Measurements from ENCODE around the gene KDM3B.
A peak's percentile ranks its signal among the peaks of the same experiment; 100 is the strongest.
"Not testable (repeated sequence)": the region's sequence is repeated elsewhere in the genome, so short reads cannot be mapped to it uniquely, and the experiment has no call there.

The KDM3B gene

GRCh38 chr5:138402640-138403039, 50.2 kb downstream of the KDM3B start:
- Histone ChIP-seq H3K9ac (no peak overlapping the region), H2AFZ (ENCODE audit: low read depth) (no peak overlapping the region), H3K36me3 (ENCODE audit: insufficient read depth) (no peaks in the 10 kb centered on the region; the same call in 1 of the 2 replicates)

GRCh38 chr5:138408023-138408422, 55.5 kb downstream of the KDM3B start:
- Histone ChIP-seq H2AFZ (ENCODE audit: low read depth) (no peak overlapping the region), H3K9ac (no peak overlapping the region), H4K20me1 (ENCODE audit: insufficient read depth) (no peaks in the 10 kb centered on the region), H3K27me3 (ENCODE audit: insufficient read depth, low read depth) (no peaks in the 10 kb centered on the region), H3K27ac (no peak overlapping the region), H3K4me2 (no peak overlapping the region), H3K4me3 (IDR thresholded peaks at IDR 0.05; ENCODE audit: insufficient read depth, low read depth, low read length) (no peak overlapping the region), H3K4me1 (ENCODE audit: low read depth, poor library complexity, severe bottlenecking) (peaks cover 17% of the 10 kb centered on the region), H3K79me2 (ENCODE audit: insufficient read depth, low read depth) (no peaks in the 10 kb centered on the region), H3K36me3 (ENCODE audit: insufficient read depth) (no peaks in the 10 kb centered on the region)
- TF ChIP-seq CTCF (conservative IDR thresholded peaks at IDR 0.05; ENCODE audit: low read depth, low read length) = no peak

More at GRCh38 chr5:138402640-138403039, 50.2 kb downstream of the KDM3B start:
- Histone ChIP-seq H3K27ac (peak overlapping the region; percentile 68), H3K27me3 (ENCODE audit: insufficient read depth, low read depth) (no peaks in the 10 kb centered on the region), H3K4me2 (peak overlapping the region; percentile 84), H3K79me2 (ENCODE audit: insufficient read depth, low read depth) (no peaks in the 10 kb centered on the region), H3K4me1 (ENCODE audit: low read depth, poor library complexity, severe bottlenecking) (peaks cover 28% of the 10 kb centered on the region), H3K4me3 (IDR thresholded peaks at IDR 0.05; ENCODE audit: insufficient read depth, low read depth, low read length) (no peak overlapping the region), H4K20me1 (ENCODE audit: insufficient read depth) (no peaks in the 10 kb centered on the region; the same call in 1 of the 2 replicates)
- no peak for TF ChIP-seq CTCF (conservative IDR thresholded peaks at IDR 0.05; ENCODE audit: low read depth, low read length)

GRCh38 chr5:138410996-138411640, 58.6 kb downstream of the KDM3B start:
- H2AFZ ChIP-seq (ENCODE audit: low read depth); H3K9ac ChIP-seq; H3K27ac ChIP-seq; H3K27me3 ChIP-seq (ENCODE audit: insufficient read depth, low read depth); H4K20me1 ChIP-seq (ENCODE audit: insufficient read depth); H3K4me1 ChIP-seq (ENCODE audit: low read depth, poor library complexity, severe bottlenecking); H3K79me2 ChIP-seq (ENCODE audit: insufficient read depth, low read depth); H3K4me3 ChIP-seq (IDR thresholded peaks at IDR 0.05; ENCODE audit: insufficient read depth, low read depth, low read length); H3K4me2 ChIP-seq; H3K36me3 ChIP-seq (ENCODE audit: insufficient read depth): not testable (repeated sequence)
- TF ChIP-seq CTCF (conservative IDR thresholded peaks at IDR 0.05; ENCODE audit: low read depth, low read length) = peak; percentile 32; the same call in 1 of the 2 replicates

- Histone ChIP-seq H3K4me2 (no peak overlapping the region), H3K36me3 (ENCODE audit: insufficient read depth) (peaks cover 12% of the 10 kb centered on the region), H3K4me3 (IDR thresholded peaks at IDR 0.05; ENCODE audit: insufficient read depth, low read depth, low read length) (no peak overlapping the region), H3K27me3 (ENCODE audit: insufficient read depth, low read depth) (no peaks in the 10 kb centered on the region), H2AFZ (ENCODE audit: low read depth) (no peak overlapping the region), H3K9ac (no peak overlapping the region), H3K79me2 (ENCODE audit: insufficient read depth, low read depth) (no peaks in the 10 kb centered on the region), H3K27ac (no peak overlapping the region), H4K20me1 (ENCODE audit: insufficient read depth) (no peaks in the 10 kb centered on the region), H3K4me1 (ENCODE audit: low read depth, poor library complexity, severe bottlenecking) (peaks cover 6% of the 10 kb centered on the region)
- TF ChIP-seq CTCF (conservative IDR thresholded peaks at IDR 0.05; ENCODE audit: low read depth, low read length) = no peak
These were observed 66.0 kb downstream of the KDM3B start for GRCh38 chr5:138418444-138418843.

Data from KMS-11 (cell line).